Left renal cortex interstitium (tissue), 4 donors: ENCODE results near the gene NFIB. TPM values are rescaled to one million over a fixed set of nuclear protein-coding genes. Genes with fewer than 3 reads are reported as not detected.

ENCODE experiments used
- DNase-seq, 4 donors: peaks; one replicate each; pipeline ENCODE4 v3.0.0-alpha.2; 2013; ENCODE audit warnings: low read depth in 4 of 4, low spot score in 2 of 4, missing footprints in 1 of 4
- polyA plus RNA-seq, 4 donors: library from polyadenylated mRNA; unstranded; fragments of 120-200 nt; gene quantifications; one replicate each; pipeline ENCODE4 v1.2.1, GENCODE V29; 2013; ENCODE audit not compliant: insufficient read length in 4 of 4

NFIB gene
- polyA plus RNA-seq, 4 donors = 16.2 to 21.5 (median 18.2) TPM

DNA sequence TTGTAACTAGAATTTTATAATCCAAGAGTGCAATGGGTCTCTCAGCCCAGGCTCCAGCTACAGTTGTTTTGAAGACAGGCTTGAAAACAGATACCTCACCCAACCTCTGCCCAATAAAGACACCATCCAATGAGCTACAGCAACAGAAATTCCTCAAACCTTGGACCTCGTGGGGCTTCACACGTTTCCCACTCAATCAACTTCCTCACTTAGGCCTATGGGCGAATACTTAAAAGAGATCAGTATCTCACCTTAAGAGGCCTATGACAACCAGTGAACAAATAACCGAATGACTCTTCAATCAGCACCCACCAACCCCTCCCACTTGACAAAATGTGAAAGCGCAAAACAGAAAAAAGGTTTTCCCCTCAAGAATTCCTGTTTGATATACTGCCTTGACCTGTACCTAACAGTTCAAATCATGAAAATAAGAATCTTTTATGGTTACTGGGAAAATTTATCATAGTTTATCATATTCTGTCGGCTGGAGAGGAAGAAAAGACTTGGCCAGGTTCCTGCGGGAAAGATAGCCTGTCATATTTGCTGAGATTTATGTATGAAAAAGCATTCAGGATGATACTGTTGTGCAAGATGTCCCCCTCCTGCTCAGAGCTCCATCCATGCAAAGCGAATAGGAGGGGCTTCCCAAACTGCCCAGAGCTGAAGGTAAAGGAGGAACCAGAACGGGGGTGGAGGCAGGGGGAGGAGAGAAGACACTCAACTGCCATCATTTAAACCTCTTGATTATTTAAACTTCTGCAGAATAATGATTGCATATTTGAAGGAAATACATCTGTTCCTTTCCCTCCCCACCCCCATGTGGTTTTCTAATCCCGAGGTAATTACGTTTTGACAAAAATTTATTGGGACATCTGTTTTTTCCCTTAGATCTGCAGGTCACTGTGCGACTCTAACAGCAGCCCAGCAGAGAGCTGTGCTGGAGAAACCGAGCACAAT lies 256.3 kb downstream of the NFIB start:
- no peak for DNase-seq

DNA sequence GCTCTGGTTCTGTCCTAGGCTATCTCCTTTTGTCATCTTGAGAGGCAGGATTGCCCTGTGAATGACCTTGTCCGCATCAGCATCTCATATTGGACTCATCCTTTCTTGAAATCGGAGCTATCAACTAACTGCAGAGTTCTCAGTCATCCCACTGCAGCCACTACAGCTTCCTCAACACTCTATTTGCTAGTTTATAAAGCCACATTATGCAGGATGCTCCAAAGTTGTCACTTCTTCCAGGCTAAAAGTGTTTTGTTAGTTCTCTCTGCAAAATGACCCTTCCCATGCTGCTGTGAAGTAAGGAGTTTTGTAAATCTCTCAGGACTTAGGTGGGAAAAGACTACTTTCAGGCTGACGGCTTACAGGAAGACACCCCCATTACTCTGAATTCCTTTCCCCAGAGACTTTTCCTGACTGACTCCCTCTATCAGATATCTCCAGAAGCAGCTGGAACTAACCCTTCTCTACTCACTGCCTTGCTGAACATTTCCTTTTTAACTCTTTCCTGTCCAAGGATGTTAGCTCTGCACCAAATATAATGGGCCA lies 257.6 kb downstream of the NFIB start:
- DNase-seq = no peak

DNA sequence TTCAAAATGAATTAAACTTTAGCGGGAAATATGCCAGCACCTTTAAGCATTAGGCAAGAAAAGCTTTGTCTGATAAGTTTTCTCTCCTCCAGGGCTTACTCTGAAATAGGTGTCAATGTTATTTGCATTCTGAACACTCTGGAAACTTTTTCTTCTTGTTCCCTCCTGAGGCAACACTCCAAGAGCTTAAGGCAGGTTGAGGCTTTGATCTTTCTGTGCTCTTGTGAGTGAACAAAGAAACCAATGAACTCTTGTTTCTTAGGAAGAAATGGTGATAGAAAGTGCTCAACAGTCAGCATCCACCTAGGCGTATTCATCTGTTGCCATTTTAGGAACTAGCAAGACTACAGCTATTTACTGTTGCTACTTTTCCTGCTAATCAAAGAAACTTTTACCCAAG lies 259.8 kb downstream of the NFIB start:
- DNase-seq = no peak

DNA sequence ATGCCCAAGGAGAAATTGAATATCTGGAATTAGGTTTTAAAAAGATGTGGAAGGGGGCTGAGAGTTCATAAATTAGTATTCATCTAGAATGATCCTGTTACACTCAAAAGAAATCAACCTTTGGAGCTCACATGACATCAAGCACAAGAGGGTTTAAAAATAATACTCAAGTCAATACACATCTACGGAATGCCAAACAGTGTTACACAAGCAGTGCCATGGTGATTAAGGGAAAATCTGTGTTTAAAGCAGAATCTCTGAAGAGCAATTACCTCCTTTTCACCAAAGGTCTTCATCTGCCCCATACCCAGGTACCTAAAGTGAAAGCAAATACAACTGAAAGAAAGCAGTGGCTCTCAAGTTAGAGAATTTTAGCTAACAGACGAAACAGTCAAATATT lies 261.6 kb downstream of the NFIB start:
- no peak for DNase-seq

DNA sequence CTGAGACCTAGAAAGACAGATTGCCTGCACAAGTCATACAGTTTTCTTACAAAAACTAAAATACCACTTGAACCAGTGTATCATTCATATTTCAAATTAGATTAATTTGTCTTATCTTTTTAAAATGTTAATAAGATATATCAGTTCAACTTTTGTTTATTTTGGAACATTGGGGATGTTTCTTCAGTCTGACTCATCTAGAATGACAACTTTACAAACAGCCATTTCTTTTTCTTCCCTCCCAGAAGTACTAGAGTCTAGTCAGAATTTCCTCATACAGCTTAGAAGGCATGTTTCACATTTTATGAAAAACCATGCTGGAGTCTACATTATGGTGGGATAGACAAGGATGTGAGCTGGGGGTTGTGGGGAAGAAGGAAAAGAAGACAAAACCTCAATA lies 262.5 kb downstream of the NFIB start:
- DNase-seq = no peak

DNA sequence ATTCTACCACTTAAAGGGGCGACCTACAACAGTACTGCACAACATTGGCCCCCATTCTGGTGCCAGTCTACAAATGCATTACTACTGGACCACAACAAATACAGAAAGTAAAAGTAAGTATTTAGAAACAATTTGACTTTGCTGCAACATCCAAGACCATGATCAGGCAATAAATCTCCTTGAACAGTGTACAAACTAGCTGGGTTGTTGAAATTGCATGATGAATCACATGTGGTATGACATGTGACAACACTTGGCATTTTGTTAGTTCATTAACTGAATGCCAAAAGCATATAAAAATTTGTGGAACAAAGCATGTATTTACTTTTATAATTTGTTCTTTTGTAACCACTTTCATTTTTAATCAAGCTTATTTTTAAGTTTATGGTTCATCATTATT lies 270.5 kb downstream of the NFIB start:
- no peak for DNase-seq

DNA sequence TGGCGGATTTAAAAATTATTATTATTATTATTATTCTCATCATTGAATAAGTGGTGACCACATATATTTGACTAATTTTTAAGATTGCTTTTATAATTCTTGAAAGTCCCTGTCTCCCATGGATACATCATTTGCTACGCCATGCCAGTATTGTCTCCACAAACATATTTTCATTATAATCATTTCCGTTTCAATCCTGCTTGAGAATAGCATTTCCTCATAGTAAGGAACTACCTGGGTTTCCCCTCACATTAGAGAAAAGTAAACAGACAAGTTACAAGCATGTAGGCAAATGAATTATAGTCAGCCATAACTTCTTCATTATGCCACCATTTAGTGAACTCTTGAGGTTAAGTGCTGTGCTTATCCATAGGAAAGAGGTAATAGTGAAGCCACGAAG lies 276.6 kb downstream of the NFIB start:
- DNase-seq = no peak

DNA sequence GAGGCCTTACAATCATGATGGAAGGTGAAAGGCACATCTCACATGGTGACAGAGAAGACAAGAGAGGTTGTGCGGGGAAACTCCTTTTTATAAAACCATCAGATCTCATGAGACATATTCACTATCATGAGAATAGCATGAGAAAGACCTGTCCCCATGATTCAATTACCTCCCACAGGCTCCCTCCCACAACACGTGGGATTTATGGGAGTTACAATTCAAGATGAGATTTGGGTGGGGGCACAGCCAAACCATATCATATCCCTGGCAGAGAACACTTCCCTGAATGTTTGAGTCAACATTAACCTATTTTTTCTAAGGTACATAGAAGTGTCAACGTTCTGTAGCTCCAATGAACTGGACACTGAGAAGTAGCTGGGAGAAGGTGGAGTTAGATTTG lies 280.9 kb downstream of the NFIB start:
- no peak for DNase-seq
